Activated T-helper 1 cell treated with Interleukin-2 at 50 U/mL for 16 hours (primary cell): ENCODE measurements around the gene DLGAP1.

ENCODE experiments used
- DNase-seq: peaks from one replicate; pipeline ENCODE4 v3.0.0-alpha.2; 2020; ENCODE audit warnings: low read depth

The DLGAP1 gene

DNA sequence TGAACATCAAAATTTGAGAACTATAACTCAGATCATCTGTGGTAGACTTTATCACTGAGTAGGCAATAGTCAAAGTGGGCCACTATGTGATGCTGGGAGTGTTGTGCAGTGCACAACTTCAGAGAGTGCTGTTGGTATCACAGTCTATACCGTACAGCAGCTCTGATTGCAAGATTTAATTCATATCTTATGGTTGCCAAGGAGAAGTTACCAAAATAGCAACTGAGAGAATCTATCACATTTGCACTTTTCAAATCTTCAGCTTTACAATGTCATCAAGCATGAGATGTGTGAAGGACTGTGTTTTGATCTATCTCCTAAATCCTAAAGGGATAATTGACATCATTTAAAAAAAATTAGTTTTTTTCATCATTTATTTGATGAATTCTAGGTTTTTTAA lies 216.1 kb downstream of the DLGAP1 start:
- no peak for DNase-seq

DNA sequence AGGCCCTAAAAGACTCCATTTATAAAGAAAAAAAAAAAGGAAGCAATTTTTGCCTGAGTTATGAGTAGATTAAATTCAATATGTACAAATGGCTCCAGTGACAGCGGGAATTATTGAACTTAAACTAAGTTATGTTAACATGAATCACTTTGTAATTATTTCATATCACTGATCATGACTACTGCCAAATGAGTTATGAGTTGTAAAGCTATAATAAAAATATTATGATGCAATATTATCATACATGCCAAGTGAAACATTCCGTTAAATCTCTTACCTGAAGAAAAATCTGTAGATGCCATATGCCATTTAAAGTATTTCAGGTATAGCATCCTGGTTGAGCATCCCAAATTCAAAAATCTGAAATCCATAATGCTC lies 217.5 kb downstream of the DLGAP1 start:
- no peak for DNase-seq

DNA sequence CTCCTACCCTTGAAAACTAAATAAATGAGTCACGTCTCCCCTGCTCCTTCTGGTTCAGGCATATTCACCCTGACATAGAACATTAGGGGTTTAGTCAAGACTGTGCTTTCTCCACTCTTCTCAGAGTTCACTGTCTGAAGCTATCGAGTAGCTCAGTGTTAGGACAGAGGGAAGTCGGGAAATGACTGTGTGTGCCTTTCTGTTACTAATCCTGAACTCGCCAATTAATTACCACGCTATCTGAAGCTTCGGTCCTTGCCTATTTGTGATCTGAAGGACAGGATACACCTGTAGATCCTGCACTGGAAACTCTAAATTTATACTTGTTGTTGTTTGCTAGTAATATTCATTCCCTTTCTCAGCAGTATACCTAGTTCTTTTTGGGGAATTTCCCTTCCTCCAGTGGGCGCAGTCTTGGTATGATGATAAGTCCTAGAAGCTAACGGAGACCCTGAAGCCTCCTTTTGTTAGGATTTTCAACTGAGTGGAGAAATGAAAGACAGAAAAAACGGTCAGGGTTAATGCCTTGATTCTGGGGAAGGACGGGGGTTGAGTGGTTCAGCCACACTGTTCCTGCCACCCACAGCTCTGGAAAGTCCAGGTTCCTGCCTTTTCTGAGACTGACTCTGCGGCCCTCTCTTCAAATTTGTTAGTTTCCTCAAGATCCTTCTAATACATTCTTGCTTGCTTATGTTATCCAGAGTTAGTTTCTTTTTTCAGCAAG lies 218.0 kb downstream of the DLGAP1 start:
- DNase-seq = no peak

DNA sequence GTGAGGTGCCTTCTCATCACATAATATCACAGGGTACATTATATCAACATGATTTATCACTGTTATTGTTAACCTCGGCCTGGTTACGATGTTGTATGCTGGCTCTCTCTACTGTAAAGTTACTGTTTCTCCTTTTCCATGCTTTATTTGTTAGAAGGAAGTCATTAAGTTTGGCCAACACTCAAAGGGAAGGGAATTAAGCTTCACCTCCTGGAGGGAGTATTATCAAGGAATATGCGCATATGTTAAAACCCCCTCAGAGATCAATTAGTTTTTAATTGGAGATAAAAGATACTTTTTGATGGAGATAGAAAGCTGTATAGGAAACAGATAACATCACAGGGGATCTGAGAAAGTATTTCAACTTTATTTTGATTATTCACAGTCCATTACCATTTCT lies 221.6 kb downstream of the DLGAP1 start:
- DNase-seq = no peak

DNA sequence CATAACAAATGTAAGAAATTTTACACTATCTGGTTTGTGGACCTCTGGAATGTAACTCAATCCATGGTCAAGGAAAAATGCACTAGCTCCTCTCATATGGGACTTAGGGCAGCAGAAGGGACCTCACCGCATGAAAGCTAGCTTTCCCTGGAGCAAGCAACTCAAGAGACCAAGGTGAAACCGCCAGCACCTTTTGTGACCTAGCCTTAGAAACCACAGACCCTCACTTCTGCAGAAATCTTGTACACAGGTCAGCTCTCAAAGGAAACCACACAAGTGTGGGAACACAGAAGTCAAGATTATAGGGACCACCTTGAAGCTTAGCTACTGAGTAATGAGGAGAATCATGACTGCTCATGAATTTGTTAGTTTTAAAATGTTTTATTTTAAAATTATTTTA lies 222.5 kb downstream of the DLGAP1 start:
- DNase-seq = no peak

DNA sequence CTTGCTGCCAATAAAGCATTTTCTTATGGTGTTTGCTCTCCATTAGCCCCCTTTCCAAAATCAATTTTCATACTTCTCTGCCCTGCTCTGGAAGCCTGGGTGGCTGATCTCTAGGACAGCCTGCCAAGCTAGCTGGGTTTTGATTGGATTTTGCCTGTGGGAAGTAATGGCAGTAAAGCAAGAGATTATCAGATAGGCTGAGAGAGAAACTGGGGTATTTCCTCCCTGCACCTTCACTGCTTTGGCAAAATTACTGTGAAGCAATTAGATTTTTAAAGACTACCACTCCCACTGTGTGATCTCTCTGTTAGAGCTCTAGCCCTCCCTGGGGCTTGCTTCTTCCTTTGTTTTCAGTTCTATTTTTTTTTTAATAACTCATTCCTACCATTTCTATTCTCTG lies 223.8 kb downstream of the DLGAP1 start:
- DNase-seq = no peak

DNA sequence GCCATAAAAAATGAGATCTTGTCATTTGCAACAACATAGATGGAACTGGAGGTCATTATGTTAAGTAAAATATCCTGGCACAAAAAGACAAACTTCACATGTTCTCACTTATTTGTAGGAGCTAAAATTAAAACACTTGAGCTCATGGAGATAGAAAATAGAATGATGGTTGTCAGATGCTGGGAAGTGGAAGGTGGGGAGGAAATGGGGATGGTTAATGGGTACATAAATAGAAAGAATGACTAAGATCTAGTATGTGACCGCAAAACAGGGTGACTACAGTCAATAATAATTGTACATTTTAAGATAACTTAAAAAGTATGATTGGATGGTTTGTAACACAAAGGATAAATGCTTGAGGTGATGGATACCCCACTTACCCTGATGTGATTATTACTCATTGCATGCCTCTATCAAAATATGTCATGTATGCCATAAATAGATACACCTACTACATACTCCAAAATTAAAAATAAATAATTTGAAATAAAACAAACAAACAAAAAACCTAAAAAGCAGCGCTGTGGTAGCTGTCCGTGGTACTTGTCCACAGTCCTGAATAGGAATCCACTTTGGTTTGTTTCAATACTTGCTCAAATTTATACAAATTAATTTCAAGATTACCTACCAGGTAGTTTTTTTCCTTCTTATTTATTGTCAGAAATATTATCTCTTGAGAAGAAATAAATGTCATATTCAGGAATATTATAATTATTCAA lies 224.5 kb downstream of the DLGAP1 start:
- DNase-seq = no peak

DNA sequence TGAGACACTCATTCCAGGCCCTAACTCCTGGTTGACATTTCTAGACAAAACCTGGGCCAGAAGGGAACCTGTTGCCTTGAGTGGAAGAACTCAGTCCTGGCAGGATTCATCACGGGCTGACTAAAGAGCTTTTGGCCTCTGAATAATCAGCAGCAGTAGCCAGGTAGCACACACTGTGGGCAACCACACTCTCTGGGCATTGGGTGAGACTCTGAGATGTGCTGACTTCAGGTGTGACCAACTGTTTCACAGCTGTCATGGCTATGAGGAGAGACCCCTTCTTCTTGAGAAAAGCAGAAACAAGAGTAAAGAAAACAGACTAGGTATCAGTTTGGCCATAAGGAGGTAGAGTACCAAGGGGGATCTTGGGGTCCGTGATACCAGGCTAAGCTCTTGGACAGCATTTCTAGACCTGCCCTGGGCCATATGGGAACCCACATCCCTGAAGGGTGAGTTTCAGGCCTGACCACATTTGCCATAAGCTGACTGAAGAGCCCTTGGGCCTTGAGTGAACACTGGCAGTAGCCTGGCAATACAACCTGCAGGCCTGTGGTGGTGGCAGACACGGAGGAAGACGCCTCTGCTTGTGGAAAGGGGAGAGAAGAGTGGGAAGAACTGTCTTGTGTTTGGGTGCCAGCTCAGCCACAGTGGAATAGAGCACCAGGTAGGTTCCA lies 230.9 kb downstream of the DLGAP1 start:
- DNase-seq = no peak

DNA sequence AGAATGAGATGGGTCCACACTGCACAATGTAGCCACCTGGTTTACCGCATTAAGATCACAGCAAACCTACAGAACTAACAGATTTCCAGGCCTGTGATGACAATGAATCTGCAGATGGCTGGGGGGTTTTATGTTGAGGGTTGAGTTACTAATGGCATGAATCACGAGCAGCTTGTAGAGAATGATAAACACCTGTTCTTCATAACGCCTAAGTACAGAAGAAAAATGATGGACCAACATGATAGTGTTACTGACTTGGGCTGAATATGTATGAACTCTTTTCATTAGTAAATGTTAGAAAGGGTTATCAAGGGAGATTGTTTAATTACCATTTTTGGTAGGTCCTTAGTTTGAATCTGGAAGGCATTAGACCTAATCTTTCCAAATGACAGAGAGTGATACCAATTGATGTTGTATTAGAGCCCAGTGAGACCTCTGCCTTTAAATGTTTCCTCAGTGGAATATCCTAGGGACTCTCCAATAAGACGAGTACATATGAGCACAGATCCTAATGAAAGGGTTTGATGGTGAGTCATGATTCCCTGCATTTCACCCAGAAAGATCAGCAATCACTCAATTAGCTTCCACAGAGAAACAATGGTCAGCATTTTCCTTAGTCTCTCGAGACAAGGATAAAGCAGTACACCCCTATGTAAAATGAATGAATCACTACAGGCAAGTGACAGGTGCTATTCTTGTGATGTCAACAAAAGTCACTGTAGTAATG lies 243.8 kb downstream of the DLGAP1 start:
- DNase-seq = no peak

DNA sequence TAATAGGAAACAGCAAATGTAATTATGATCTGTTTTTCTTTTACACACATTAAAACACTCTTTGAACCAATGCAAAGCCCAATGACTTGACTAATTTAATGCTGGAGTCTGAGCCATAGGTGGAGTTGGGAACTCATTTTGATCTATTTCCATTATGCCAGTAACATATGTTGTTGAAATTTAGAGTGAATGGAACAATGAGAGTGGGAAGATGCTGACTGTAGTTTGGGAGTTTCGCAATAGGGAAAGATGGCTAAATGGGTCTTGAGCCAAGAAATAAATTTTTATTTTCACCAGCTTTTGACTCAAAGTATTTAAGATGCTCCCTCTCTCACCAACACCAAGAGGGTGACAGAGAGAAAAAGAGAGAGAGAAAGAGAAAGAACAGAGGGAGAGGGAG lies 246.7 kb downstream of the DLGAP1 start:
- no peak for DNase-seq

DNA sequence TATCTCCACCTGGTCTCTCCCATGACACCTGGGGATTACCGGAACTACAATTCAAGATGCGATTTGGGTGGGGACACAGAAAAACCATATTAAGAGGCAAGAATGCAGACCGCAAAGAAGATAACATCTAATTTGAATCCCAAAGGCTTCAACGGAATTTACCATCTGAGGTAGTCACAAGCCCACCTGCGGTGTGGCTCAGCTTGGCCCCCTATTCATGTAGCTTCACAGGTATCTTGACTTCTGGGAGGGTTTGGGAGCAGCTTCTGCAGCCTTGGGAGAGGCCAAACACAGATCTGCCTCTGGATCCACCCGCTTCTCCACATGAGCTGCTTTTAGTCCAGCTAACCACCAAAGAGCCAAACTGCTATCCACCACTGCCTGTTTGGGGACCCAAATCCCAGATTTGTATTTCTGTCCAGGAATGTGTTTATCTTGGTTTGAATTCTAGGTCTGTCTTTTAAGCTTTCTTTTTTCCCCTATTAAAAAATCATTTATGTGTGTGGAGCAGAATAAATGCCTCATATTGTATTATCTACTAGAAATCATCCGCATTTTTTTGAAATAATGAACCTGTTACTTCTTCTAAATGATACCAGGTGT lies 247.6 kb downstream of the DLGAP1 start:
- DNase-seq = no peak

DNA sequence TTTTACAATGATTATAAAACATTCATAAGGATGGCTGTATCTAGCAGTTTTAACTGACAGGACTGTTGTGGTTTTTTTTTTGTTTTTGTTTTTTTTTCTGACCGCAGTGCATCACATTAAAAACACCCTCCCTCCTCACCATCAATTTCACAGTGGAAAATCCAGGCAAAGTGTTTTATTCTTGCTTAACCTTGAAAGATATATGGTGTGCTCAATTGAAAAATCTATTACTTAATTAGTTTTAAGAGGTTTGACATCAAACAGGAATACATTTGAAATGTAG lies 250.7 kb downstream of the DLGAP1 start:
- no peak for DNase-seq

DNA sequence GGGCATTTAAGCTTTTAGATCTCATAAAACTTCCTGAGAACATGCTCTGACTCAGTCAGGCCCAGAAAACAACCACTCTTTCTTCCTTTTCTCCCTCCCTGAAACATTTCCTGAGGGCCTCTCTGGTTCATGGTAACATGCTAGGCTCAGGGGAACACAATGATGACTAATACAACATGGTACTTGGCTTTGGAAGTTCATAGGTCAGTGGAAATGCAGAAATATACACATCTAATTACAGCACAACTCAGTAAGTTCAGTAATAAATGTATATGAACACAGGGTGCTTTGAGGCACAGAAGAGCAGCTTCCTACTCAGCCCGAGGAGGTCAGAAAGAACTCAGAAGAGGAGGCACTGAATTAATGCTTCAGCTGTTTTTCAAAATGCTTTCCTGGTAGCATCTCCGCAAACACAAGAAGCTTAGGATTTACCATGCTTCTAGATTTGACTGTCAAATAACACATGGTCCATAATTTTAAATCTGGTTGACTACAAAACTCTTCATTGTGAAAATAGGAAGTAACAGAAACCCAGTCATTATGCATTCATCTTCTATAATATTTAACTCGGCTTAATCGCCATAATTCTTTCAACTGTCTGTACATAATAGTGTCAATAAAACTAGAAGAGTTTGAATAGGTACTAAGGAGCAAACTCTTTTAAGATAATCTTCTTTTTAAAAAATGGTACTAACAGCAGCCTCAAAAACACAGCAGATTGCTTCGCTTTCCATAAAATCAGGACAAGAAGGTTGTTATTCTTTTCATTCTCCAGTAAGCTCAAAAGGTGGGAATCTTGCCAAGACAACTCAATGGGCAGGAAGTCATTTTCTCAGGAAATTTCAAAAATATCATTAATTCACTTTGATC lies 251.3 kb downstream of the DLGAP1 start:
- no peak for DNase-seq

DNA sequence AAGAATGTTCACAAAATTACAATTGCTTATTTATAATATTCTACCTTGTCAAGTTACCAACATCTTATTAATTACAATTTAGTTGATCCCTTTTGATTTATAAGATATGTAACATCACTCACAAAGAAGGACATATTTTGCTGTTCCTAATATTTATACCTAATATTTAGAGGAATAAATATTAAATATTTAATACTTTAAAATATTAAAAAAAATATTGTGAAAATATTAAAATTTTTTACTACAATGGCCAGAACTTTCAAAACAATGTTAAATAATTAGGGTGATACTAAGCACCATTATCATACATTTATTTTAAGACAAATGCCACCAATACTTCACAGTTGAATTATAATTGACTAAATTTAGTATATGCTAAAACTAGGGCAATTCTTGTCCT lies 254.7 kb downstream of the DLGAP1 start:
- no peak for DNase-seq

DNA sequence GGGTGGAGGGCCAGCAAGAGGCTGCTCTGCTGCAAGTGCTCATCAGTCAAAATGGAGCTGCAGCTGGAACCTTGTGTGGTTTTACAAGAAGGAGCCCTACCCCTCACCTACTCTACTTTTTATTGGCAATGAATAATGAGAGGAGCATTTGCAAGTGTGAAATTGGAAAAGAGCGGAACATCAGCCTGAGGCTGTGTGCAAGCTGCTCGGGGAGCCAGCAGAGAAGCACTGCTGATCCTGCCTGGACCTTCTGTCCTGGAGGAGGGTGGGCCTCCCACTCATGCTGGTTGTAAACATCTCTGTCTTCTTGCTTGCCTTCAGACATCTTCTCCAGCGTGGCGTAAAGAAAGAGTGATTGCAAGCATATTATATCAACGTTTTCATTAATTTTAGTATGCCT lies 256.2 kb downstream of the DLGAP1 start:
- DNase-seq = no peak

DNA sequence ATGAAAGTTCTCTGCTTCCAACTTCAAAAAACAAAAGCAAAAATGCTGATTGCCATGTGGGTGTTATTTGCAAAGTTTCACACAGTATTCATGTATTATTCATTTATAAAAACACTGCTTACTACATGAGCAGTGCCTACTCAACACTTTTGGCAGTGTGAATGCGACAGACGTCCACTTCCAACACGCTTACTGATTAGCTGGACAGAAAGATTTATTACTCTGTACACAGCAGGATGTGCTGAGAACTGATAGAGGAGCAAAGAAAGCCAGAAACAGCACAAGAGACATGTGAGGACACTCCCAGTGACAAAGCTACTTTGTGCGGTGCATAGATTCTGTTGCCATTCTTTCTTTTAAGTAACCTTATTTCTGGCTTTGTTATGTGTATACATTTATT lies 258.8 kb downstream of the DLGAP1 start:
- DNase-seq = no peak

DNA sequence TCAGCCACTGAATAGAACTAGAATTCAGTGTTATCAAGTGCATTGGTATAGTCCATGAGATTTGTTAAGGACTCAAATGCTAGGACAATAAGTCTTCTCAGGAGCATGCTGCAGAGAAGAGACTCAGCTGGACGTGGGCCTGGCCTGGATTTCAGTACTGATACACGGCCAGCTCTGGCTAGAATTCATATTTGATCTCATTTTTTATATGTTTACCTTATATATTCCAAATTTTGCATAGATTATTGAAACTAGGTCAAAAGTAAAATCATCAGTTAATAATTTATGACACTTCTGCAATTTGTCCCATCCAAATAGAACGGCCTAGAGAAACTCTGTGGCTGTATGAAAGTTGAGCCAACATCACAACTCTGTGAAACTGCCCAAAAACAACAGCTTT lies 262.0 kb downstream of the DLGAP1 start:
- no peak for DNase-seq

DNA sequence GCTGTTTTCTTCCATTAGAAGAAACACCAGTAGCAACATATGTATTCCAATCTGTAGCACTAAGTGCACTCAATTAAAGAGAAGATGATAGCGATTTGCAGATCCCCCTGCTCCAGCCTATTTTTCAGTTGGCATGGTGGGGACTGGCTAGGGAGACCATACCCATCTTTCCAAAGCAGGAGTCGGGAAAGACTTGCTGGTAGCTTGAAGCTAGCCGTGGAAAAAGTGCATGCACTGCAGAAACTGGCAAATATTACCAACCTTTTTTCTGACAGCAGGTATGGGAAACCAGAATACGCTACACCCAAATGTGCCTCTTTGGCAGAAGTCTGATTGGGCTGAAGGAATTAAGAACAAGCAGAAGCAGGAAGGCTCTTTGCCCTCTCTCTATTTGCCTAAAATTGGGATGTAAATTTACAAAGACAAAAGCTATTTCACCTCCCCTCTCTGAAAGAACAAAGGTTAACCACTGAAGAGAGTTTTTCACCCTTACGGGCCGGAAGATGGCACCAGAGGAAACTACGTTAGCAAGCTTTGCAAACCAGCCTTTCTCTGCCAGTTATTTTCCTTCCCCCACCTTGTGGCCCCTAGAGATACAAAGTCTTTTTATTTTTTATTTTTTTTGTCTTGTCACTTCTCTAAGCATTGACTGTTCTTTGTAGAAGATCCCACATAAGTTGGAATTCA lies 273.1 kb downstream of the DLGAP1 start:
- DNase-seq = no peak

DNA sequence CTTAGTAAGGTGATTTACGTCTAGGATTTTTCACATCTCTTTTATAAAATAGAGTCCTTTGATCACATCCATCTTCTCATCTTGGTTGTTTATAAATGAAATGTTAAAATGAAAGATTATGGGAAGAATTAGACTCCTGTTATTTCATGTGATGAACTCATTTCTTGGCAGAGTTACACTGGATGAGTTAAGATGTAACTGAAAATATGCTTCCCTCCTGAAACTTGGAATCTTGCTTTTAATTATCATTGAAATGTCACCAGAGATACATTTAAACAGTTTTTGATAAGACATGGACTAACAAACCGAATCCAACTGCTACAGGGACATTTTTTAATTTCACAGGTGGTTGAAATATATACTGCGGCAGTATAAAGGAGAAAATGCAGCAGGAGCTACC lies 274.0 kb downstream of the DLGAP1 start:
- DNase-seq = no peak

DNA sequence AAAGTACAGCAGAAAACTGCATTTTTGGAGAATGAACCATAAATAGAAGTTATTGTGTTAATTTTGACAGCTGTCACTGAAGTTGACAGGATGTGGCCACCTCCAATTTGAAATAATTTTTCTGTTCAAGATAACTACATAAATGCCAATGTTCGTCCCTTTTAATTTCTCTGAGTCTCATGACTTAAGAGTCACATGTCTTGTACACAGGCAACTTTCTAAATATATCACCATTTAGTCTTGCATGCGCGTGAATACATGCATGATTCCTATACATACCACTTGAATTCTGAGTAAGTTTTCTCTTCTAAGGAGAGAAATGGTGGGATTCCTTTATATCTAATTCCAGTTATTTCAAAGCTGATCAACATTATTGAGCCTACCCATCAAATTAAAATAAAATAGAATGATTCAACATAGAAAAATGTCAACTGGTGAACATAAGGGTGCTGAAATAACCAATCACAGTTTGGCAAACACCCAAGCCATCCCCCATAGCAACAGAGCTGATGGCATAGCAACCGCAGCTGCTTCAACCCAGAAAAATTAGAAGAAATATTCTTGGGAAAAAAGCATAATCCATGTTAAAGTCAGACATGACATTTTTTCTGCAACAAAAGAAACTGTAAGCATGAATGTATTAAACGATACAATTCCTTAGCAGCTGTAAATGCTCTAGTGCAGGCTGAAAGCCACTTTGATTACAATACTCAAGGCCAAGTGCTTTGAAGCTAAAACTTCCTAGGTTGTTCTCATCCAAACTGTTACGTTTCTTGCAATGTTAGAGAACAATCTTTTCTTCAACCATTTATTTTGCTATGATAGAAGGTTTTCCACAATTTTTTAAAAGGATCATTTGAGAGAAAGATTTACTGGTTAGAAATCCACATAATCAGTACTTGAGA lies 282.7 kb downstream of the DLGAP1 start:
- no peak for DNase-seq
